Stimulated activated CD8-positive, alpha-beta memory T cell treated with anti-CD3 and anti-CD28 coated beads, Interleukin-12 subunit alpha, Interleukin-12 subunit beta, amount 100 ng/mL, for 1 hour (primary cell): Measurements from ENCODE around the gene UGT8.

Experiments
- DNase-seq: peaks from one replicate; pipeline ENCODE4 v3.0.0-alpha.2; 2020; ENCODE audit warnings: low read depth

UGT8 gene

DNA sequence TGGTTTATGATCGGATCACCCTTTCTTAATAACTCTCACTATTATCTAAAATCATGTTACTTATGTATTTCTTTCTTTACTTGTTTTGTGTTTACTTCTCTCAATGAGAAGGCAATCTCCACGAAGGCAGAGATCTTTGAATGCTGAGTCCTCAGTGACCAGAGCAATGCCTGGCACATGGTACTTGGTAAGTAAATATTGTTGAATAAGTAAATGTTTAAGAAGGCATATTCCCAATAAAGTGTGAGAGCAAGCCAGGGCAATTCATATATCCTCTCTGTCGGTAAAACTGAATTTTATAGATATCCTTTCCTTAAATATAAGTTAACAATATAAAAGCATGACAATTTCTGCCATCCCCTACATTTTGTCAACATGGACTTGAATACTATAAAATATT is 94.4 kb downstream of the UGT8 start:
- DNase-seq = no peak

- no peak for DNase-seq
These were observed 96.2 kb downstream of the UGT8 start for GRCh38 chr4:114694770-114695169.

DNA sequence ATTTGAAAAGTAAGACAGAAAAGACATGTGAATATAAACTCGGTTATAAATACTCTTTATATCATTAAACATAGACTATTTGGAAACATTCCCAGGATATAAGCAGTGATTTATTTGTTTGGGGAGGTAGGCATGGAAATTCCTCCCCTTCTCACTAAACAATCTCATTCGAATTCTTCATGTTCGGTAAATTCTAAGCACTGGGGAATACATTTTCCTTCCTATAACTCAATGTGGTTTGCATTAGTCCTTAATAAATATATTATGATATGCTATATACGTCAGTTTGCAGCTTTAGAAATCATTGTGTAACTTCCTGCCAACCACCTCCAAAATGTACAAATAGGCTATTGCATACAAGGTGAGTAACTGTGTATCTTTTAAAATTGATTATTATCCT is 99.6 kb downstream of the UGT8 start:
- no peak for DNase-seq

- no peak for DNase-seq
These were observed 102.9 kb downstream of the UGT8 start for GRCh38 chr4:114701491-114701890.

DNA sequence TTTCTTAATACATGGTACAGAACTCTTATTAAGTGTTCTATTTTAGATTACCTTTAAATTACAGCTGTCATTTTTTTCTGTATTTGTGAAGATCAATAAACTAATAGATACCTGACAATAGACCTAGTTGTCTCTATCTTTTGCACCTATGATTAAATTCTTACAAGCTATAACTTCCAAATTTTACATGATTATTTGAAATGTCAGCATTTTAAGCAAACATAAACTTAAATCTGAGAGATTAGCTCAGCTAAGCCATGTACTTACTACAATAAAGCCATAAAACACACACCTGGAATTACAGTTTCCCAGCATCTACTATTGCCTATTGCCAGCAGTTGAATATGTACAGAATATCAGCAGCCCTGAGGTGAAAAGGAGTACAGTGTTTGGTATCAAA is 118.8 kb downstream of the UGT8 start:
- no peak for DNase-seq

- no peak for DNase-seq
These were observed 126.5 kb downstream of the UGT8 start for GRCh38 chr4:114725066-114725465.

DNA sequence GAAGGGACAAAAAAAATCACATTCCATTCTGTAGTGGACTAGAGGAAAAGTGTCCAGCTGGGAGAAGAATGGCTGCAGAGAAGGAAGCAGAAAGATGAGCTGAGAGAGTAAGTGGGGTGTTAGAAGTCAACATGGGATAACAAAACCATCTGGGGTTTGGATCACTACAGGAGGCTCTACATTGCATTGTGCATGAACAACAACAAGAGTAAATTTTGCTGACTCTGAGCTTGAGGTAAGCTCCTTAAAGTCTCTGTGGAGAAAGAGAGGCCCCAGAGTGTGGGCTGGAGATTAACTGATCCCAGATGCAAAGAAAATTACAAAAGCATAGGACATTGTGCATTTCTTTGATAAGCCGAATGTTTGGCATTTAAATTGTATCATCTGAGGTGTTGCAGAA is 128.9 kb downstream of the UGT8 start:
- no peak for DNase-seq
